ENCODE measurements around the gene SPNS2. TPM values are rescaled to one million over a fixed set of nuclear protein-coding genes. Genes with fewer than 3 reads are reported as not detected.

SPNS2 gene
- total and polyA plus RNA-seq, 2 experiments from 2014 or later, result 1.7 to 2.3 TPM

GRCh38 chr17:4488989-4489595 lies 9.6 kb upstream of the SPNS2 start (continued):
- TF ChIP-seq NANOG (IDR thresholded peaks at IDR 0.05; ENCODE audit: borderline replicate concordance) (no peak), POLR2AphosphoS5 (IDR thresholded peaks at IDR 0.05; ENCODE audit: low read depth) (no peak)

- H3K4me1 ChIP-seq (ENCODE audit: insufficient read depth), result no peaks in the 10 kb centered on the region
- H3K27ac Mint-ChIP-seq, result no peak overlapping the region
- no peaks in the 10 kb centered on the region for H3K79me2 ChIP-seq (replicated peaks; ENCODE audit: insufficient read depth)
- H3K4me3 Mint-ChIP-seq, result no peak overlapping the region
- H3K4me1 Mint-ChIP-seq, result peaks cover 11% of the 10 kb centered on the region
- DNase-seq (ENCODE audit: low spot score) (no peak), ATAC-seq (no peak)
- no peak overlapping the region for H2AFZ ChIP-seq
- no peak overlapping the region for H3K4me3 ChIP-seq
- no peaks in the 10 kb centered on the region for H3K36me3 ChIP-seq (ENCODE audit: insufficient read depth)
- no peak overlapping the region for H3K27ac ChIP-seq (ENCODE audit: low read depth)
- H3K27me3 ChIP-seq (ENCODE audit: insufficient read depth), result no peaks in the 10 kb centered on the region
- H4K20me1 ChIP-seq (replicated peaks; ENCODE audit: insufficient read depth), result no peaks in the 10 kb centered on the region; the same call in none of the 2 replicates
- H3F3A ChIP-seq (replicated peaks; ENCODE audit: low read depth), result peaks cover 7% of the 10 kb centered on the region; the same call in 1 of the 2 replicates
- peaks cover 11% of the 10 kb centered on the region for H3K27me3 Mint-ChIP-seq (ENCODE audit: insufficient read depth, low read depth, poor library complexity)
- H3K36me3 Mint-ChIP-seq (ENCODE audit: low read depth), result no peaks in the 10 kb centered on the region
- H3K9me3 Mint-ChIP-seq, result no peaks in the 10 kb centered on the region; the same call in 2 of the 3 replicates
- no peak overlapping the region for H3K4me2 ChIP-seq
- no peaks in the 10 kb centered on the region for H3K9me2 ChIP-seq (ENCODE audit: insufficient read depth)
- TF ChIP-seq ZNF462 (CRISPR knock-in tag; IDR thresholded peaks at IDR 0.05), result no peak
- no peak for TF ChIP-seq EZH2phosphoT487 (IDR thresholded peaks at IDR 0.05; ENCODE audit: unreplicated experiment)
- TF ChIP-seq CREB1 (CRISPR knock-in tag; IDR thresholded peaks at IDR 0.05; ENCODE audit: low read depth), result no peak
- TF ChIP-seq ETS1 (IDR thresholded peaks at IDR 0.05), result no peak
- TF ChIP-seq JUNB (IDR thresholded peaks at IDR 0.05; ENCODE audit: unreplicated experiment), result no peak
- TF ChIP-seq REST (IDR thresholded peaks at IDR 0.05; ENCODE audit: unreplicated experiment), result no peak
- no peak for TF ChIP-seq NANOG (IDR thresholded peaks at IDR 0.05; ENCODE audit: borderline replicate concordance)
- no peak for TF ChIP-seq ZNF114 (CRISPR knock-in tag; IDR thresholded peaks at IDR 0.05)
- no peak for TF ChIP-seq ZNF331 (CRISPR knock-in tag; IDR thresholded peaks at IDR 0.05; ENCODE audit: low read depth)
- TF ChIP-seq STAT1 (IDR thresholded peaks at IDR 0.05; ENCODE audit: unreplicated experiment), result no peak
- no peak for TF ChIP-seq EZH2 (IDR thresholded peaks at IDR 0.05; ENCODE audit: low read depth, unreplicated experiment)
- no peak for TF ChIP-seq CTCF (conservative IDR thresholded peaks at IDR 0.05; ENCODE audit: low read depth in 2 of 2)
Observed at GRCh38 chr17:4490109-4490591, 8.5 kb upstream of the SPNS2 start.

Data from GM23338 (cell line).